ENCODE data around the gene SEMA4C. TPM values are rescaled to one million over a fixed set of nuclear protein-coding genes. Genes with fewer than 3 reads are reported as not detected.

Gene SEMA4C
- total and polyA plus RNA-seq, 2 of the 4 experiments (the other 2 are of a cell fraction), result 15.8 to 24.3 TPM

DNA sequence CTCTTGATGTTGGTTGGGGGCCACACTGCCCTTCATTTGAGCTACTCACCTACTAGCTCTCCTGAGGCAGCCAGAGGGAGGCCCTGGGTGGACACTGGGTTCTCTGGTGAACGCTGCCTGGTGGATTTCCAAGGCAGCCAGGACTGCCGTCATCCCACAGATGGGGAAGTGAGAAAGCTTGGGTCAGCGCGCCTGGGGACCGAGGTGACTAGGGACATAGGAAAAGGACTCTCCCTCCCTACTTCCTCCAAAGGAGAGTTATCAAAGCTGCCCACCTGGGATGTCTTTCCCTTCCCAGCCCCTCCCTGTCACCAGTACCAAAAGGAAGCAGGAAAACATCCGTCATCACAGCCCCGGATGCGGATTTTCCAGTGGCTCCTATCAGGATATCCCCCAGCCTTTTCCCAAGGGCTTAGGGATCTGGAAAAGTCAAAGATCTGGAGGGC, 3.8 kb upstream of the SEMA4C start:
- Histone ChIP-seq H3K27ac (ENCODE audit: insufficient read depth, low read length) (no peak overlapping the region), H4K91ac (ENCODE audit: insufficient read depth, low read depth, low read length) (no peak overlapping the region), H3K56ac (ENCODE audit: extremely low read depth, insufficient read depth, low read length) (no peak overlapping the region), H3K4ac (ENCODE audit: low read depth, low read length) (peak overlapping the region; percentile 22; the same call in 1 of the 2 replicates), H3K9ac (ENCODE audit: low read depth, low read length) (no peak overlapping the region), H2BK15ac (ENCODE audit: low read depth, low read length) (no peak overlapping the region), H2BK20ac (ENCODE audit: low read depth, low read length) (no peak overlapping the region), H3K14ac (replicated peaks; ENCODE audit: low read depth, low read length) (no peak overlapping the region), H4K20me1 (ENCODE audit: insufficient read depth, low read length) (no peaks in the 10 kb centered on the region), H4K8ac (ENCODE audit: low read depth in 2 of 2, low read length in 2 of 2) (no peak overlapping the region), H2AK5ac (ENCODE audit: low read depth, low read length) (no peak overlapping the region), H3K4me3 (ENCODE audit: insufficient read depth, low read depth, low read length) (no peak overlapping the region), H3K27me3 (ENCODE audit: control insufficient read depth, insufficient read depth, low read length) (peaks cover 2% of the 10 kb centered on the region; the same call in 1 of the 2 replicates), H2BK120ac (ENCODE audit: low read depth, low read length) (no peak overlapping the region), H3K36me3 (ENCODE audit: control insufficient read depth, insufficient read depth, low read length) (no peaks in the 10 kb centered on the region), H3K23ac (ENCODE audit: low read depth, low read length) (no peak overlapping the region), H3K18ac (ENCODE audit: low read depth, low read length) (no peak overlapping the region), H3K79me1 (ENCODE audit: low read depth in 1 of 2, low read length in 2 of 2) (no peaks in the 10 kb centered on the region), H2BK5ac (ENCODE audit: low read depth, low read length, poor library complexity, severe bottlenecking) (no peak overlapping the region), H3K9me3 (ENCODE audit: control insufficient read depth, insufficient read depth, low read length) (no peaks in the 10 kb centered on the region), H4K5ac (ENCODE audit: low read depth, low read length) (no peak overlapping the region), H3K4me2 (ENCODE audit: low read depth, low read length) (no peak overlapping the region), H2AK9ac (replicated peaks; ENCODE audit: low read depth, low read length, poor library complexity) (no peak overlapping the region), H2AFZ (replicated peaks; ENCODE audit: low read length, poor library complexity) (no peak overlapping the region), H3K4me1 (ENCODE audit: control insufficient read depth, insufficient read depth, low read length) (peaks cover 11% of the 10 kb centered on the region), H3K9me1 (ENCODE audit: insufficient read depth, low read length) (no peaks in the 10 kb centered on the region; the same call in 1 of the 2 replicates)
- intact Hi-C loops (cut with micrococcal nuclease), result no loop called here
- CTCF ChIA-PET, result no interaction called here
- TF ChIP-seq CTCF (conservative IDR thresholded peaks at IDR 0.05; ENCODE audit: low read depth, low read length) (no peak), POLR2A (IDR thresholded peaks at IDR 0.05; ENCODE audit: low read depth, low read length) (no peak), NFE2L2 (IDR thresholded peaks at IDR 0.05; ENCODE audit: low read depth, low read length) (no peak), SMC3 (IDR thresholded peaks at IDR 0.05; ENCODE audit: low read depth, low read length) (no peak), MAZ (IDR thresholded peaks at IDR 0.05; ENCODE audit: borderline replicate concordance, low read depth, low read length) (no peak), CHD1 (IDR thresholded peaks at IDR 0.05; ENCODE audit: low read depth, low read length) (no peak), CEBPB (IDR thresholded peaks at IDR 0.05; ENCODE audit: low read depth, low read length) (no peak), USF2 (IDR thresholded peaks at IDR 0.05; ENCODE audit: low read depth, low read length) (no peak), BHLHE40 (IDR thresholded peaks at IDR 0.05; ENCODE audit: low read depth, low read length) (no peak), RAD21 (IDR thresholded peaks at IDR 0.05; ENCODE audit: low read length) (no peak), MAFK (IDR thresholded peaks at IDR 0.05; ENCODE audit: low read depth, low read length) (no peak)
- TF ChIP-seq, protein P1, sequence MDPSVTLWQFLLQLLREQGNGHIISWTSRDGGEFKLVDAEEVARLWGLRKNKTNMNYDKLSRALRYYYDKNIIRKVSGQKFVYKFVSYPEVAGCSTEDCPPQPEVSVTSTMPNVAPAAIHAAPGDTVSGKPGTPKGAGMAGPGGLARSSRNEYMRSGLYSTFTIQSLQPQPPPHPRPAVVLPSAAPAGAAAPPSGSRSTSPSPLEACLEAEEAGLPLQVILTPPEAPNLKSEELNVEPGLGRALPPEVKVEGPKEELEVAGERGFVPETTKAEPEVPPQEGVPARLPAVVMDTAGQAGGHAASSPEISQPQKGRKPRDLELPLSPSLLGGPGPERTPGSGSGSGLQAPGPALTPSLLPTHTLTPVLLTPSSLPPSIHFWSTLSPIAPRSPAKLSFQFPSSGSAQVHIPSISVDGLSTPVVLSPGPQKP (IDR thresholded peaks at IDR 0.05; ENCODE audit: borderline replicate concordance, low read depth, low read length), result no peak
- ATAC-seq (ENCODE audit: low read depth), result no peak
- DNase-seq, result no peak
- 100% methylated on average over 1 of the region's 8 CpGs; no CpG with 5 or more reads in 1 of the 2 experiments for WGBS, 2 experiments (ENCODE audit: extremely low coverage in 2 of 2, insufficient read length in 1 of 2)
- in situ Hi-C loops (cut with MboI; ENCODE audit: low sequenced_read_pairs), result loop anchor here (25.0 kb wide), 1 partner anchor 239 kb away; the partner anchor contains the start of gene ANKRD36
- POLR2A ChIA-PET (ENCODE audit: unreplicated experiment), result no interaction called here
- BruUV-seq (replicated peaks), result no TSS peak
- dilution Hi-C loops (cut with HindIII; ENCODE audit: low sequenced_read_pairs, unreplicated experiment), result no loop called here
